ENCODE results near the gene C15orf39. TPM values are rescaled to one million over a fixed set of nuclear protein-coding genes. Genes with fewer than 3 reads are reported as not detected.

The C15orf39 gene
- total and polyA plus RNA-seq, 2 donors from 2014 or later = 5.7 to 32.7 TPM

GRCh38 chr15:75191235-75191634, 10.4 kb upstream of the C15orf39 start:
- no peak overlapping the region for H3K9ac ChIP-seq (ENCODE audit: low read length in 3 of 3)
- FAIRE-seq (no peak), DNase-seq (peak in 1 of 5 donors; percentile 39)
- no peak overlapping the region for H3K4me3 ChIP-seq (ENCODE audit: low read length in 3 of 3)
- H3K36me3 ChIP-seq (ENCODE audit: control insufficient read depth in 2 of 3, insufficient read depth in 3 of 3, low read length in 3 of 3) = no peaks in the 10 kb centered on the region
- H3K27ac ChIP-seq (ENCODE audit: low read depth in 2 of 2, low read length in 2 of 2) = no peak overlapping the region
- intact Hi-C loops (cut with DNase I) = no loop called here
- H3K9me3 ChIP-seq (ENCODE audit: control insufficient read depth in 2 of 3, insufficient read depth in 1 of 3, low read length in 3 of 3) = no peaks in the 10 kb centered on the region
- H3K27me3 ChIP-seq (ENCODE audit: control insufficient read depth, insufficient read depth, low read length) = no peaks in the 10 kb centered on the region
- no peaks in the 10 kb centered on the region for H3K4me1 ChIP-seq (ENCODE audit: control insufficient read depth in 2 of 3, insufficient read depth in 2 of 3, low read depth in 1 of 3, low read length in 3 of 3)
- TF ChIP-seq CTCF (IDR thresholded peaks at IDR 0.05; ENCODE audit: borderline replicate concordance, extremely low read depth, insufficient read depth) = no peak

GRCh38 chr15:75192307-75192706, 9.4 kb upstream of the C15orf39 start:
- no peak overlapping the region for H3K4me3 ChIP-seq (ENCODE audit: low read length in 3 of 3)
- H3K9ac ChIP-seq (ENCODE audit: low read length in 3 of 3) = no peak overlapping the region
- no peak for TF ChIP-seq CTCF (IDR thresholded peaks at IDR 0.05; ENCODE audit: borderline replicate concordance, extremely low read depth, insufficient read depth)
- no peaks in the 10 kb centered on the region for H3K9me3 ChIP-seq (ENCODE audit: control insufficient read depth in 2 of 3, insufficient read depth in 1 of 3, low read length in 3 of 3)
- H3K27ac ChIP-seq (ENCODE audit: low read depth in 2 of 2, low read length in 2 of 2) = no peak overlapping the region
- no peaks in the 10 kb centered on the region for H3K27me3 ChIP-seq (ENCODE audit: control insufficient read depth, insufficient read depth, low read length)
- DNase-seq = no peak
- no peak for FAIRE-seq
- intact Hi-C loops (cut with DNase I) = no loop called here
- no peaks in the 10 kb centered on the region for H3K36me3 ChIP-seq (ENCODE audit: control insufficient read depth in 2 of 3, insufficient read depth in 3 of 3, low read length in 3 of 3)
- peaks cover 0 to 2% (median 0%) of the 10 kb centered on the region in 3 donors for H3K4me1 ChIP-seq (ENCODE audit: control insufficient read depth in 2 of 3, insufficient read depth in 2 of 3, low read depth in 1 of 3, low read length in 3 of 3)

DNA sequence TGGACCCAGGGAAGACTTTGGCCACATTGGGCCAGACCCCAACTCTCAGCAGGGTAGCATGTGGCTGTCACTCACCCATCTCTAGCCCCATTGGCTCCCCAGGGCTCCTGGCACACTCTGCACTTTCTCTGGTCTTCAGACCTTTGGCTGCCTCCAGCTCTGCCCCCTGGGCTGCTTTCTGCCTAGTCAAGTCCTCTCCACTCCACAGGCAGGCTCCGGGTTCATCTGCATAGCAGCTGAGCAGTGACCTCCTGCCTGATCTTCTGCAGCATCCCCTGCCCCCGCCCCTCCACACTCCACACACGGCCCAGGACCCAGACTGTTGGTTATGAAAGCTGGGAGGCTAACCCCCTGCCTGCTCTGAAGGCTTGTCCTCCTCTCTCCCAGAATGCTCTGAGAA, 8.4 kb upstream of the C15orf39 start:
- Histone ChIP-seq H3K27me3 (ENCODE audit: control insufficient read depth, insufficient read depth, low read length) (no peaks in the 10 kb centered on the region), H3K36me3 (ENCODE audit: control insufficient read depth in 2 of 3, insufficient read depth in 3 of 3, low read length in 3 of 3) (no peaks in the 10 kb centered on the region), H3K9me3 (ENCODE audit: control insufficient read depth in 2 of 3, insufficient read depth in 1 of 3, low read length in 3 of 3) (no peaks in the 10 kb centered on the region), H3K4me1 (ENCODE audit: control insufficient read depth in 2 of 3, insufficient read depth in 2 of 3, low read depth in 1 of 3, low read length in 3 of 3) (peaks cover 0 to 2% (median 0%) of the 10 kb centered on the region in 3 donors), H3K9ac (ENCODE audit: low read length in 3 of 3) (no peak overlapping the region), H3K4me3 (ENCODE audit: low read length in 3 of 3) (no peak overlapping the region), H3K27ac (ENCODE audit: low read depth in 2 of 2, low read length in 2 of 2) (no peak overlapping the region)
- intact Hi-C loops (cut with DNase I) = no loop called here
- TF ChIP-seq CTCF (IDR thresholded peaks at IDR 0.05; ENCODE audit: borderline replicate concordance, extremely low read depth, insufficient read depth) = no peak
- DNase-seq (no peak), FAIRE-seq (no peak)

- H3K9ac ChIP-seq (ENCODE audit: low read length in 3 of 3) = no peak overlapping the region
- H3K4me1 ChIP-seq (ENCODE audit: control insufficient read depth in 2 of 3, insufficient read depth in 2 of 3, low read depth in 1 of 3, low read length in 3 of 3) = peaks cover 0 to 2% (median 0%) of the 10 kb centered on the region in 3 donors
- no peak overlapping the region for H3K4me3 ChIP-seq (ENCODE audit: low read length in 3 of 3)
- no peaks in the 10 kb centered on the region for H3K27me3 ChIP-seq (ENCODE audit: control insufficient read depth, insufficient read depth, low read length)
- H3K36me3 ChIP-seq (ENCODE audit: control insufficient read depth in 2 of 3, insufficient read depth in 3 of 3, low read length in 3 of 3) = no peaks in the 10 kb centered on the region
- no peak for TF ChIP-seq CTCF (IDR thresholded peaks at IDR 0.05; ENCODE audit: borderline replicate concordance, extremely low read depth, insufficient read depth)
- H3K27ac ChIP-seq (ENCODE audit: low read depth in 2 of 2, low read length in 2 of 2) = no peak overlapping the region
- no peak for FAIRE-seq
- no peaks in the 10 kb centered on the region for H3K9me3 ChIP-seq (ENCODE audit: control insufficient read depth in 2 of 3, insufficient read depth in 1 of 3, low read length in 3 of 3)
- intact Hi-C loops (cut with DNase I) = no loop called here
- no peak for DNase-seq
These were observed 7.7 kb upstream of the C15orf39 start for GRCh38 chr15:75193976-75194375.

All from kidney (tissue), 14 donors.